Hematopoietic multipotent progenitor cell (in vitro differentiated cells): ENCODE data around the gene MAPRE2. TPM values are rescaled to one million over a fixed set of nuclear protein-coding genes. Genes with fewer than 3 reads are reported as not detected.

Source experiments
- DNase-seq, 3 donors: peaks; one replicate each; pipeline ENCODE4 v3.0.0-alpha.2; 2011 to 2015; ENCODE audit warnings: low read depth in 2 of 3, low spot score in 2 of 3
- total RNA-seq: library from RNA; depleted of rRNA; stranded (reverse); fragments of >200 nt; gene quantifications from one replicate; pipeline ENCODE4 v1.2.3, GENCODE V29; 2012

The MAPRE2 gene
- total RNA-seq, 1 donor: 77.6 TPM

DNA sequence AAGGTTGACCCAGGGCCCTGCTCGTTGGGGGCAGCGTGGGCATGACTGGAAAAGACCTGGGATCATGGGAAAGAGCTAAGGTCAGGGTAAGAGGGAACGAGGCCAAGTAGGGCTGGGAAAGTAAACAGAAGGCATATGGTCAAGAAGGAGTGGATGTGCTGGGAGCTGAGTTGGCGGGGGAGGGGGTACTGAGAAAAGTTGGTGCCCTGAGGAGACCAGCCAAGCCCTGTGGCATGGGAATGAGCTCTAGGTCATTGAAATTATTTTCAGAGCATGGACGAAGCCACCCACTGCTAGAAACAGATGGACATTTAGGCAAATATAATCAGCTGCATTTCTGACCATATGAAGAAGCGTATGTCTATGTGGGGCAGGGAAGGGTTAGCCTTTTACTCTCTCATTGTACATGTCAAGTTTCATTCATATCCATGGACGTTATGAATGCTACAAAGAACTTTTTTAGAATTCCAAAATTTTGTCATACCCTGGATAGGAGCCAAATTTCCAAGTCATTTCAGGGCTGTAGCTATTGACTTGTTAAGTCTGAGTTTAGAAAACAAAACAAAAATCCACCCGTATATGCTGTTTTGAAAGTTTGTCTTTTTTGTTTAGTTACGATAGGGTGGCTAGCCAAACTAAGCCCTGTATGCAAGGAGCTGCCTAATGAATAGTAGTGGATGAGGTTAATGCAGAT lies 19.1 kb downstream of the MAPRE2 start:
- DNase-seq: no peak

DNA sequence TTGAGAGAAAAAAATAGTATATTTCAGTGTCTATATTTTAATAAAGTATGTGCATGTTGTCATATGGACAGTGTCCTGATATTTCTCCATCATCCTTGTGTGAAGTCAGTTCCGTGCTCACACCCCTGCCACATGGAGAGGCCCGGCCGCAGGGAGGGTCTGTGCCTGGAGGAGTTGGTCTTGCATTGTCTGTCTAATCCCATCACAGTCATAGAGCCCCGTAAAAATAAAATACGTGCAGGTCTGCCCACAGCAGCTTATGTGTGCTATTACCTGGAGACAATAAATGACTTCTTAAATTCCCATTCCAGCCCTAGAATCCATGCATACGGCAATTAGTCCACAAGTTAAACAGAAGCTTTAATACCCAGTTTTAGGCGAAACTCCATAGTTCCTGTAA lies 20.1 kb downstream of the MAPRE2 start:
- DNase-seq: no peak

DNA sequence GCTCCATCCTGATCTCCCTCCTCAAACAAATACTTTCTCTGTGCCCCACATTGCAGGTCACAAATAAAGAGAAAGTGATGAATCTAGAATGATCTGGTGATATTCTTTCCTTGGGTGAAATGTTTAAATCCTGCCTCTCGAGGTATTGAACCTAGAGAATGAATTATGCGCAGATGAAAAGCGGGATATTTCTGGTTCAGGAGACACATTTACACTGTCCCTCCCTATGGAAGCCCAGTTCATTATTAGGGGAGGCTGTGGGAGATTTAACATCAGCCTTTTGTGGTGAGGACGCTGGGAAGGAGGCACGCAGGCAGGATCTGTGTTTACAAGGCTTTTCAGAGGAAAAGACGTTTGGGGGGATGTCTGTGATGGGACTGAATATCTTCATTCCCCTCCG lies 20.6 kb downstream of the MAPRE2 start:
- DNase-seq: no peak

DNA sequence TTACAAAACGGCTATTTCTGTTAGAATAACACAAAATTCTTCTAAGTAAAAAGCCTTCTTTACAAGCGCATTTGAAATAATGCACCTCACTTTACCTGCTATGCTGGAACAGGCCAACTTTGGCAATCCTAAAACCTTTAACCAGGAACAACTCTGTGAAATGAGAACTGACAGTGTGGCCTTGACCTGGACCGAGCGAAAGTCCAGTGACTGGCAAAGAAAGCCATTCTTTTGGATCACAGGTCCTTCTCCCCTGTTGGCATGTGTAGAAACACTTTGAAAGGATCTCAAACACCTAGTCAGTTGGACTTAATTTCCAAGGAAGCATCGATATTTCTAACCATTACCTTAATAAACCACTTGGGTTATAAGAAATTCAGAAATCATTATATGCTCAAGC lies 21.2 kb downstream of the MAPRE2 start:
- no peak for DNase-seq

DNA sequence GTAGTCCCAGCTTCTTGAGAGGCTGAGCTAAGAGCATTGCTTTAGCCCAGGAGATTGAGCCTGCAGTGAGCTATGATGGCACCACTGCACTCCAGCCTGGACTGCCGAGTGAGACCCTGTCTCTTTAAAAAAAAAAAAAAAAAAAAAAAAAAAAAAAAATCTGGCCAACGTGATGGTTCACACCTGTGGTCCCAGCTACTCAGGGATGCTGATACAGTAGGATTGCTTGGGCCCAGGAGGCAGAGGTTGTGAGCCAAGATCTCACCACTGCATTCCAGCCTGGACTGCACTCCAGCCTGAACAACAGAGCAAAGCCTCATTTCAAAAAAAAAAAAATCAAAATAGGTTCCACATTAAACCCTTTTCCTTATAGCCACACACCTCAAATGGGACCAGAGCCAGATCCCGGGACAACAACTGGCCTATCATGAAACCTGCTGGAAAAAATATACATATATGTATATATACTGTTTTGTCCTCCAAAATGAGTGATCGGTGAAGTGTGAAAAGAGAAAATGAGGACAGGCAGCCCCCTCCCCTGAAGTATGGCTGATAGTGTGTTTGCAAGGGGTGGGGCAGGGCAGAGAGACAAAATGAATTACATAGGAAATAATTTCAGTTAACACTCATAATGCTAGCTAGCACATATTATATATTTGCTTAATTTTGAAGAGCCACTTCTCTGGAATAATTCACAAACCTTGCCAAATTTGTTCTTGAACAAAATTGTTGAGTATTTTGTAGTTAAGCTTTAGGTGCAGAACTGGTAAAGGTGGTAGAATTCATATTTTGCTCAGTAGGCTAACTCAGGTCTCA lies 22.9 kb downstream of the MAPRE2 start:
- DNase-seq: no peak

DNA sequence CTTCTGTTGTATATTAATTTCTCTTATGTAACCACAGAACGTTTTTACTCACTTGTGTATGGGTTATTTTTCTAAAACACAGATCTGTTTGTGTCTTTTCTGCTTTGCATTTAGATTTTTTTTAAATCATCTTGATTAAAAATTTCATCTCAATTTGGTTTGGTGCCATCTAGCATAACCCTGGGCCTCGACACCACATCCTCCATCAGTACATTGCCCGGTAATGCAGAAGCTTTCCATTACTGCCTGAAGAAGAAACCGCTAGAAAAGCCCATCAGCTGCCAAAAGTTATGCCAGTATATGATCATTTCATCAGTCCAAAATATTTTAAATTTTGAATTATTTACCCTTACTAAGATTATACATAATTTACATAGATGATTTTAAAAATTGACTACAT lies 26.2 kb downstream of the MAPRE2 start:
- DNase-seq: peak in 1 of 3 donors; percentile 32

DNA sequence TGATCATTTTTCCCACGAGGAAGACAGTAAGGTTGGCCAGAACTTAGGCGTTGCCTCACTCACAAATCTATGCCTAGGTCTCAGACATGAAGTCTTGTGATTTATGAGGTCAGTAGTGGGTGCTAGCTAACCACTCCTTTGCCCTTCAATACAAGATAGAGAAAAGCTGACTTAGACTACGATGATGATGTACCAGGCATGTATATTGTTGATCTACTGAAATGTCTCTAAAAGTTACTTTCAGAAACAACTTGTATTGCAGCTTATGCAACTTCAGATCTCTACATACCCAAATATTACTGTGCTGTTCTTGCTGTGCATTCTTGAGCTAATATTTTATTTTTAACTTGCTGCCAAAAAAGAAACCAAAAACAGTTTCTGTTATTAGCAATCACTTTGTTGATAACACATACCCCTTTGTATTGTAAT lies 30.6 kb downstream of the MAPRE2 start:
- no peak for DNase-seq

DNA sequence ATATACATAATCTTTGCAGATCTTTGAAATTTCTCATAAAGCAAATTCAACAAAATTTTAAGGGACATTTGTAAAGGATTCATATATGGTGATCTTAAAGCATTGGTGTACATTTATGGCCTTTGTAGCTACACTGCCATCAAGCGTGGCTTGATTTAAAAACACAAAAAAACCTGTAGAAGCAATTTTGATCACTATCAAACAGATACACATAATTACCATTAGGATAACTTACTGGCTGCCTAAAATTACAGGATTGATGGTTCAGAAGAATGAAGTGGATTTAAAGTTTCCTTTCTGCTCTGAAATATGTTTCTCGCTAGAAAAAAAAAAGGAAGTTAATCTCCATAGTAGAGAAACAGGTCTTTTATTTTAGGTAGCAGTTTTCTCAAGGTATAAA lies 31.4 kb downstream of the MAPRE2 start:
- DNase-seq: no peak

DNA sequence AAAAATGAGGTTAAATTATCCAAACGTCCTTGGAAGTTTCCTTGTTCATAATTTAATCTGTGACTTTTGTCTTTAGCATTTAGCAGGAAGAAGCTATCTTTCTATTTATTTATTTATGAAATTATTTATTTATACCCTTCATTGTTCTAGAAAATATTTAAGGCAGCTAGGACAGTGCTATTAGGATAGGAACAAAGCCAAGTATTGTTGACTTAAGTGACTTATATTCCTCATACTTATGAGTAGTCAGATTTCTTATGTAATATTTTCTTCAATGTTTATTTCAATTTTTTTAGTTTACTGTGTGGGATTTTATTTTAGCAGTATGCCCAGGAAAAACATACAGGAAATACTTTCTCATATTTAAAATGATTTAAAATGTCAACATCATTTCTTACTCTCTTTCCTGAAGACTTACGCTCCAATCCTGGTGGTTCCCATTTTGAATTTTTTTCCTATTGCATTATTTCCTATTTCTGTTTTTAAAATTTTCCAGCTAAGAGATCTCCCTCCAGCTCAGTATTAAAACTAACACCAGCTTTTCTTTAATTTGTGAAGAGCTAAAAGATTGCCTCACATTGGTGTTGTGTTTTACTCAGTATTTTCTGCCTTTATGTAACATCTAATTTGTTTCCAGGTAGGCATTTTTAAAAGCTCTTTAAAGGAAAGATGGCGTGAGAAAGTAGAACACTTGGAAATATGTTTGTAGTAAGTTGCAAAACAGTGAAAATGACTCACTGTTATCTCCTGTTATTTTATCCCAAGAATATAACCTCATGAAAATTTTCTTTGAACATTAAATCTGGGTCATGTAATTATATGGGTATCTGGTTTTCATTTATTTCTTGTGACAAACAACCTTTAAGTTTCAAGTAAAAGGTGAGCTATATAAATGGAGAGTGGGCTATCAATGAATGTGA lies 32.2 kb downstream of the MAPRE2 start:
- no peak for DNase-seq

DNA sequence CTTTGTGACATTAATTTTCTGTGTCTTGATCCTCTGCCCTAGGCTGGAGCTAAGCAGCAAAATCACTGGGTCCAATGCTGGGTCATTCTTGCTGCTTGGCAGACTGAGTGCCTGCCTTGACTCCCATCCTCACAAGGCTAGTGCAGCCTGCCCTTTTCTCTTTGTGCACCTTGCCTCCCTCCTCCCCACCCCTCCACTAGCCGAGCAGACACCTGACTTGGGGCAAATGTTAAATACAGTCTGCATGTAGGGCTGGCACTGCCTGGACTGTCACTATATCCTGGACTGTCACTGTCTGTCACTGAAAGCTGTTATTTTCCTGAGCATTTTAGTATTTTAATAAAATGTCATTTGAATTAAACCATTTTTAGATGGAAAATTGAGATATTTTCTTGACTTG lies 33.4 kb downstream of the MAPRE2 start:
- DNase-seq: no peak

DNA sequence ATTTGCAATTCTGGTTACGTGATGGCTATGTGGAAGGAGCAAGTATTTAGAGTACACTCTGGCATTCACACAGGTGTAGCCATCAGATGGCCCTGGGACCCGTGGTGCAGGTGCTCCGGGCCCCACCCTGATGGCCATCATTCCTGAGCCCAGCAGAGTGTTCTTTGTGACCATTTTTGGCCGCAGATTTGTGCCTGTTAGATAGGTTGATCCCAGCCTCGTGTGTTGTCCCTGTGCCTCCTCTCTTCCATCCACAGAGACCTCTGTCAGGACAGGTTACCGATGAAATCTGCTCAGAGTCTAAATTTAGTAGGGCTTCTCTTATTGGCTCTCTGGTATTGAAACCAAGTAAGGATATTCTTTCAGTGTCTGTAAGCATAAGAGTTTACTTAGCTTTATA lies 33.9 kb downstream of the MAPRE2 start:
- no peak for DNase-seq

DNA sequence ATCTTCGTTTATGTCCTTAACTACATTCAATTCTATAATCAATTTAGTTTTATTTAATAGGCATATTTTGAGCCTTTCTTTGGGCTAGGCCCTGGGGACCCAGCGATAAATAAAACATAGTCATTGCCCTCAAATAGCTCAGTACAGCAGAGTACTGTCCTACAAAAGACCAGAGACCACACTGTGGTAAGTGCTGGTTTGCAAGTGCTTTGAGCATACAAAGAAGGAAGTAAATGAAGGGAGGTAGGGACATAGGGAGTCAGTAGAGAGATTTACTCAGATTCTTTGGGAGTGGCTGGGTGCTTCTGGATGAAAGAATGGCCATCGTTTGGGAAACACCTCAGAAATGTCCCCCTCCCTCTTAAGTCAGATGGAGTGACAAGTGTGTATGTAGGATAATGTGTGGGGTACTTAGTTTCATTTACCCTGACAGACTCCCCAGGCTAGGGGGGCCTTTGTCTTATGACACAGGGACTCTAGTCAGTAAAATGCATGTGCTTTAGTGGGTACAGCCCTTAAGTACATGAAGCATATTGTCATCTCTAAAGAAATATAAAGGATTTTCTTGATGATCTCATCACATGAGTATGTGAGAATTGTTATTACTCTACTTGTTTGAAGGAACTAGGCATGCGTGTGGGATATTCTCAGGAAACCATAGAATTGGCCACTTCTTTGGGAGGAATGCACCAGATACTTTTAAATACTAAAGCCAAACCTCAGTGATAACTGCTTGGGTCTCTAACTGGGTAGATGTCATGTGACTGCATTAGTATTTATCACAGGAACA lies 35.1 kb downstream of the MAPRE2 start:
- DNase-seq: no peak

DNA sequence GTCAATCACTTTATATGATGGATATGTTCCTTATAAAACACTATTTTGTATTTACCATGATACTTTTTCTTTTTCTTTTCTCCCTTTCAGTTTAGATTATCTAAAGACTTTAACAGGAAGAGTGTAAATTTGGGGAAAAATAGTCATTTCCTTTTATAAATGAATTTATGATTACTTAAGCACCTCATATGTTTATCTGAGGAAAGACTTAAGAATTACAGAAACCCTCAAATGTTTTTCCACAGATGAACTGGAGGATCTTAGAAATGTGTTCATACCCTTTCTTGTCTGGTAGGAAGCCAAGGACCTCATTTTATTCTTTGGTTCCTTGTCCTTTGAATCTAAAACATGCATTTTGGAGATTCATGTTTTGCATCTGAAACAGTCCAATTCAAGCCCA lies 36.7 kb downstream of the MAPRE2 start:
- DNase-seq: no peak

DNA sequence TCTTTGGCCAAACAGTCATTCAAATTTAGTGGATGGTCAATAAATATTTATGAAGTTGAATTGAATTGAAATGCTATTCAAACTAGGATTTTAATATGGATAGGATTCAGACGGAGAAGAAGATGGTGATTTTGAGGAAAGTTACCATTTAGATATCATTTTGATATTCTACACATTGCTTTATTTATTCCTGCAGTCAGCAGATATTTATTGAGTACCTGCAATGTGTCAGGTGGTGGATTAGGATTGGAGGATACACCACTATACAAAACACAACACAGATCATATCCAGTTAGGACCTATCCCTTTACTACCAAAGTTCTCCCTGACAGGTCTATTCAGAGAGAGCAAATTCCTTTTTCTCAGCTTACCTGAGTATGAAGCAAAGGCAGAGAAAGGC lies 38.8 kb downstream of the MAPRE2 start:
- no peak for DNase-seq

DNA sequence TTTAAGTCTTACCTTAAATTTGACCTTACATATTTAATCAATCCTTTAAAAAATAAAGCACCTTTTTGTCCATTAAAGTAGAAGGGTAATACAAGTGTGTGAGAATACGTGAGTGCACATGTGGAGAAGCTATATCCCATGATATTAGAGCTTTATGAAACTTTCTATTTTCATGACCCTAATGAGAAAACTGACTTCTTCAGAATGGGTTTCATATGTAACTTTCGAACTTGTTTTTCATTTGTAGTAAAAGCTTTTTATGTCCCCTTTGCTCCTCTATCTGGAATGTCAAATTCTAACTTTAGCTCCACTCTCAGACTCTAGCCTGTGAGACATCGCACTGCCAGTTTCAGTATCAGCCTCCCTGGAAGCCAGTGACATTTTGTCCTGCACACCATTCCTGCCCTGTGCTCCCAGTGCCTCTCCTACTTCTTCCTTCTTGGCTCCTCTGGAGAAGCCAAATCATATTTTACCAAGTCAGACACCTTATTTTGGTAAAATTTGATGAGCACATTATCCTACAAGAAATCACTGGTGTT lies 42.0 kb downstream of the MAPRE2 start:
- no peak for DNase-seq

DNA sequence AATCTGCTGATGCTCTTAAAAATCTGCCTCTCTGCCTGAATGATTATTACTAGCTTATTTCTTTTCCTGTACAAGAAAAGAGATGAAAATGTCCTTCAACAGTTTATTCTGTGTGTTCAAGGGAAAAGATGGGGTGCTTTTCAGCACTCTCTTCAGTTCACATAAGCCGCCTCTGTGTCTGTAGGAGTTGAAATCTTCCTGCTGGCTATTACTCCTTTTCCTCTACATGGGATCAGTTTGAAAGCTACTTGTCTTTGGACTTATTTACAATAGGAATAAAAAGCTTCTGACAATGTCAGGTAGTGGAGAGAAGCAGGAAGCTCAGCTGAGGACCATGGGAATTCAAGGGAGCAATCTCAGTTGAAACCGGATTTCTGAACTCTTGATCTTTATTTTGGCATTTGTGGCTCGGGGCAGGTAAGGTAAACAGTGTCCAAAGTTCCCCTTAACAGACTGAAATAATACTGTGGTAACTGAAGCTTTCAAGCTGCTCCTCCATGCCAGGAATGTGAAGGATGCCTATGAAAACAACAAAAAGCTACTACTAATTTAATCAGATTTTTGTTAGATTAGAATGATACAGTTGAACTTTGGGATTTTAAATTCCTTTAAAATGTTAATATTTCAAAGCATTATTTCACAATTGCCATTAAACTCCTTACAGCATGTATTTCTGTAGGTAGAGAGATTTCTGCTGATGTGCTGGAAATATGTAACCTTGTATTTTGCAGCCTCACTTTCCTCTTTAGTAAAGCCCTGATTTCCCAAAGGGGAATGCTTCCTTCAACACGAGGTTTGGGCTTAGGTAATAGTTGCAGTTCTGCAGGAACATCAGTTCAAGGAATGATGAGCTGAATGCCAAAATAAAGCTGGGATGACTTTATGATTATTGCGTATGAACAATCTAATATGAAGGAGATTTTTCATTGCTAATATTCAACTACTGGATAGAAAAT lies 43.6 kb downstream of the MAPRE2 start:
- DNase-seq: no peak

DNA sequence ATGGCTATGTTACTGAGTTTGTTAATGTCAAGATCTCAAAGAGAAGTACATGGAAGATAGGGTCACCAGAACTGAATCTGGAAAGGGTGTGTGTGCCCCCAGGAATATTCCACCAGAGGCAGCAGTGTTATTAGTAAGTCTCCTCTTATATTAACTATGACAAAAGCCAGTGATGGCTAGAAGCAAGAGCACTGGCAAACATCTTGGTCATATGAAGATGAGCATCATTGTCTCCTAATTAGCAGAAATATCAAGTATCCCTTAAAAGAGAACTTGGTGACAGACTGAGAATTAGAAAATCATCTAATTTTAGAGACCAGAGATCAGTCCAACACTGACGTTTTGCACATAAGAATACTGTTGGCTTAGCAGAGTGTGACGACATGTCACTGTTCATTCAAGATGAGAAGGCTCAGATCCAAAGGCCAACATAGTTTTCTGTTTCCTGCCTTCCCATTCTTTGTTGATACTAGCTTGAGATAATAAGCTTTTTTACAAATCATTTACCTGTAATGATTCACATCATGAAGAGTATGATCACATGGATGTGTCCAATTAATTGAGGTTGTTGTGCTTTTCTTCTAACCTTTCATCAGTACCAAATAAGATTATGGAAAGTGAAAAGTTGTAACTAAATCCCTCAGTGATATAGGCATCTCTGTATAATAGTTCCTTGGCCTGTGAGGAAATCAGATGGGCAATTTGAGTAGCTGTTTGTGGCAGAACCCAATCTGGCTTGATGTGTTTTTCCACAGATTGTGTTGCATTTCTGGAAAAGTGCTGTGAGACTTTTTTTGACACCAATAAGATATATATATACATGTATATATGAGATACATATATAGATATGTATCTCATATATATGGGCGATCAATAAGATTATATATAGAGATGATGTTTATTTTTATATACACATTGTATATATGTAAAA lies 44.5 kb downstream of the MAPRE2 start:
- no peak for DNase-seq

DNA sequence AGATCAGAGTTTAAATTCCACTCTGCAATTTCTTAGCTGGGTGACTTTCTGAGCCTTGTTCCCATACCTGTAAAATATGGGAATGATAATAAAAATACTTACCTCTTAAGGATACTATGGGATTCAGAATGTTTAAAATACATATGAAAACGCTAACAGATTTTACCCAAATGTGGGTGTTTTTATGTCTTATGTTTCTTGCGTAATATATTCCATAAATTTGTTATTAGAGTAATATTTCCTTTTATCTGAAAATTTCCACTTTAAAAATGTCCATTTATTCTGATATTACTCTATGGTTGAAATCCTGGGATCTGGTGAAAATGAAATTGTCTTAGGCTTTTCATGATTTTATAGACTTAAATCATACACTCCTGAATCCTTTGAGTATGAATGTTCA lies 45.5 kb downstream of the MAPRE2 start:
- no peak for DNase-seq
